Panc1 (cell line): ENCODE results near the gene AUNIP. TPM values are rescaled to one million over a fixed set of nuclear protein-coding genes. Genes with fewer than 3 reads are reported as not detected.

ENCODE experiments used
- ATAC-seq: fragments of 200-7000 bp; cut with Tn5 transposase; 2 replicates; pipeline ENCODE4 v1.9.1; 2020; ENCODE audit warnings: mild to moderate bottlenecking, moderate library complexity
- BruUV-seq: library from RNA; stranded (reverse); fragments of 400-500 nt; replicated peaks from 2 replicates; lab custom pipeline; 2021; lab: Mats Ljungman, UMichigan
- CTCF ChIA-PET: fragments of 300-600 bp; sonication (Branson Sonifier 250); formaldehyde crosslinking; loops from one replicate; lab custom pipeline; 2022; ENCODE audit warnings: antibody characterized with exemption; lab: Charles Lee
- POLR2A ChIA-PET: fragments of 300-600 bp; sonication (Branson Sonifier 250); formaldehyde crosslinking; loops from one replicate; lab custom pipeline; 2022; ENCODE audit warnings: antibody characterized with exemption; lab: Charles Lee
- DNase-seq: peaks from one replicate; pipeline ENCODE4 v3.0.0-alpha.2; 2010; ENCODE audit warnings: low read depth, low spot score
- H3K27ac ChIP-seq: 2 replicates; pipeline ENCODE4 v1.5.1; 2011; ENCODE audit warnings: mild to moderate bottlenecking, low read length, inconsistent platforms
- H3K27me3 ChIP-seq: fragments of 200-500 bp; sonication (Bioruptor generic); 2 replicates; pipeline ENCODE4 v1.6.0; 2014; ENCODE audit warnings: low read length, inconsistent platforms; ENCODE audit not compliant: control insufficient read depth, insufficient read depth
- H3K36me3 ChIP-seq: fragments of 200-500 bp; sonication (Bioruptor generic); 2 replicates; pipeline ENCODE4 v1.5.1; 2014; ENCODE audit warnings: inconsistent platforms, mild to moderate bottlenecking, low read length, moderate library complexity; ENCODE audit not compliant: control insufficient read depth, insufficient read depth
- H3K4me1 ChIP-seq: 2 replicates; pipeline ENCODE4 v1.5.1; 2011; ENCODE audit warnings: inconsistent platforms, mild to moderate bottlenecking, low read length, moderate library complexity; ENCODE audit not compliant: control insufficient read depth, insufficient read depth
- H3K4me3 ChIP-seq, 2 experiments: 2 replicates each; pipeline ENCODE4 v1.5.1; 2011 to 2012; ENCODE audit warnings: low read depth in 2 of 2, low read length in 2 of 2, mild to moderate bottlenecking in 2 of 2, inconsistent platforms in 1 of 2, moderate library complexity in 1 of 2
- H3K9me3 ChIP-seq: fragments of 200-500 bp; sonication (Bioruptor generic); 2 replicates; pipeline ENCODE4 v1.5.1; 2014; ENCODE audit warnings: low read depth, mild to moderate bottlenecking, inconsistent platforms, low read length, moderate library complexity; ENCODE audit not compliant: control insufficient read depth, insufficient read depth
- CTCF ChIP-seq: fragments of 450-650 bp; IDR thresholded peaks from 2 replicates; pipeline ENCODE4 v1.5.1; 2017; ENCODE audit warnings: mild to moderate bottlenecking
- POLR2AphosphoS5 ChIP-seq: IDR thresholded peaks from 2 replicates; pipeline ENCODE4 v1.6.1; 2012; ENCODE audit warnings: mild to moderate bottlenecking, low read depth, low read length, moderate library complexity
- REST ChIP-seq, 2 experiments: IDR thresholded peaks; 2 replicates each; pipeline ENCODE4 v1.6.1; 2011 to 2012; ENCODE audit warnings: low read depth in 2 of 2, control low read depth in 1 of 2, low read length in 1 of 2, mild to moderate bottlenecking in 1 of 2, moderate library complexity in 1 of 2; ENCODE audit not compliant: insufficient read depth in 1 of 2
- SIN3A ChIP-seq: IDR thresholded peaks from 2 replicates; pipeline ENCODE4 v1.6.1; 2012; ENCODE audit warnings: low read depth, mild to moderate bottlenecking, low read length, moderate library complexity, borderline replicate concordance; ENCODE audit not compliant: insufficient read depth
- TCF7L2 ChIP-seq: IDR thresholded peaks from 2 replicates; pipeline ENCODE4 v1.6.1; 2011; ENCODE audit warnings: mild to moderate bottlenecking, low read depth, low read length, inconsistent platforms
- in situ Hi-C: cut with HindIII; loops from 2 replicates; pipeline ENCODE4 v1.10.0; 2016; ENCODE audit warnings: low sequenced_read_pairs, low pct_unique_long_range_greater_than_20kb
- intact Hi-C: fragments of 100-400 bp; cut with micrococcal nuclease; formaldehyde crosslinking; loops from one replicate; pipeline ENCODE4 v1.10.0; 2022; ENCODE audit not compliant: unreplicated experiment
- total RNA-seq: library from RNA; stranded (reverse); gene quantifications from one replicate; pipeline ENCODE4 v1.2.1, GENCODE V29; 2021; ENCODE audit not compliant: unreplicated experiment

AUNIP gene
- total RNA-seq, 1 experiment from 2014 or later = 12.2 TPM

GRCh38 chr1:25817840-25818501, 41.3 kb downstream of the AUNIP start:
- DNase-seq (no peak), ATAC-seq (no peak)
- no TSS peak for BruUV-seq
- Histone ChIP-seq H3K4me1 (peaks cover 28% of the 10 kb centered on the region), H3K9me3 (no peaks in the 10 kb centered on the region), H3K4me3 (no peak overlapping the region), H3K27me3 (no peaks in the 10 kb centered on the region), H3K36me3 (no peaks in the 10 kb centered on the region; the same call in 1 of the 2 replicates), H3K27ac (peak overlapping the region; percentile 86)
- in situ Hi-C loops (no loop called here), intact Hi-C loops (no loop called here)
- POLR2A ChIA-PET = no interaction called here
- TF ChIP-seq TCF7L2 = no peak
- TF ChIP-seq POLR2AphosphoS5 = 0 out of 2 replicates have a peak, but pooled peaks have one; percentile 14
- TF ChIP-seq CTCF = no peak; the same call in 1 of the 2 replicates
- CTCF ChIA-PET = interaction anchor here (0.8 kb wide), 1 partner anchor 199 kb away, joined by 3 read pairs; no protein-coding TSS in a partner anchor

- TF ChIP-seq TCF7L2 = no peak
- no peak for TF ChIP-seq REST (IDR thresholded peaks at IDR 0.05; ENCODE audit: insufficient read depth in 1 of 2, low read depth in 2 of 2, low read length in 1 of 2)
- no peak for TF ChIP-seq CTCF
- no peak for TF ChIP-seq SIN3A
- no peak for TF ChIP-seq POLR2AphosphoS5
- ChIA-PET POLR2A (interaction anchor here (0.5 kb wide), 1 partner anchor 500 kb away, joined by 6 read pairs; no protein-coding TSS in a partner anchor), CTCF (interaction anchor here (0.6 kb wide), 3 partner anchors 78 to 195 kb away, joined by 3 to 6 read pairs (median 4); partner anchors contain the start of gene PAFAH2)
- intact Hi-C loops = no loop called here
- Histone ChIP-seq H3K36me3 (no peaks in the 10 kb centered on the region; the same call in 1 of the 2 replicates), H3K4me3 (no peak overlapping the region), H3K9me3 (no peaks in the 10 kb centered on the region), H3K27ac (no peak overlapping the region), H3K4me1 (peaks cover 17% of the 10 kb centered on the region), H3K27me3 (no peaks in the 10 kb centered on the region)
- no peak for DNase-seq
- no peak for ATAC-seq
- in situ Hi-C loops = no loop called here
- BruUV-seq = no TSS peak
These were observed 43.0 kb downstream of the AUNIP start for GRCh38 chr1:25816112-25816718.
